HCT116 (cell line): ENCODE measurements around the gene PRRT4. TPM values are rescaled to one million over a fixed set of nuclear protein-coding genes. Genes with fewer than 3 reads are reported as not detected.

ENCODE experiments used
- ATAC-seq: fragments of 200-7000 bp; cut with Tn5 transposase; 2 replicates; pipeline ENCODE4 v1.9.1; 2020; ENCODE audit warnings: mild to moderate bottlenecking, moderate library complexity
- BruUV-seq: library from RNA; stranded (reverse); fragments of 400-500 nt; replicated peaks from 2 replicates; lab custom pipeline; 2021; lab: Mats Ljungman, UMichigan
- CTCF ChIA-PET: fragments of 300-600 bp; sonication (Branson Sonifier 250); formaldehyde crosslinking; loops from one replicate; lab custom pipeline; 2021; ENCODE audit warnings: antibody characterized with exemption; lab: Charles Lee
- POLR2A ChIA-PET: fragments of 300-600, 350-600 bp; sonication (Branson Sonifier 250); formaldehyde crosslinking; loops from one replicate; lab custom pipeline; 2021; ENCODE audit warnings: antibody characterized with exemption; lab: Charles Lee
- RAD21 ChIA-PET, 2 experiments: fragments of 300-600 bp; sonication (Branson Sonifier 250); formaldehyde crosslinking; loops; one replicate each; lab custom pipeline; 2023; ENCODE audit warnings: low total read pairs in 2 of 2; ENCODE audit not compliant: uncharacterized antibody in 2 of 2, unreplicated experiment in 2 of 2, low non-redundant PET in 1 of 2; lab: Charles Lee
- DNase-seq: peaks from one replicate; pipeline ENCODE4 v3.0.0-alpha.2; 2010; ENCODE audit warnings: low read depth, low spot score
- H2AFZ ChIP-seq: fragments of 200-600 bp; shearing (Covaris generic), sonication (generic); 2 replicates; pipeline ENCODE4 v1.6.1; 2017; ENCODE audit warnings: low read depth, mixed run types, mixed read lengths, antibody characterized with exemption, low read length; ENCODE audit not compliant: poor library complexity, severe bottlenecking
- H3K27ac ChIP-seq: 2 replicates; pipeline ENCODE4 v1.5.1; 2012; ENCODE audit warnings: low read depth, low read length
- H3K27me3 ChIP-seq: fragments of 200-600 bp; sonication (generic); 2 replicates; pipeline ENCODE4 v1.6.1; 2016; ENCODE audit warnings: mixed run types, low read length, mixed read lengths; ENCODE audit not compliant: insufficient read depth
- H3K36me3 ChIP-seq, 2 experiments: fragments of 200-500 bp in 1 of 2; fragments of 200-600 bp in 1 of 2; sonication (Bioruptor generic) in 1 of 2; sonication (generic) in 1 of 2; 2 replicates each; pipeline versions ENCODE4 v1.5.1 to v1.6.1; 2014 to 2016; ENCODE audit warnings: low read length in 2 of 2, inconsistent platforms in 1 of 2, mixed read lengths in 1 of 2, mixed run types in 1 of 2; ENCODE audit not compliant: insufficient read depth in 2 of 2, control insufficient read depth in 1 of 2
- H3K4me1 ChIP-seq, 2 experiments: fragments of 200-600 bp in 1 of 2; sonication (generic) in 1 of 2; 2 replicates each; pipeline versions ENCODE4 v1.5.1 to v1.6.1; 2012 to 2017; ENCODE audit warnings: low read length in 2 of 2, inconsistent platforms in 1 of 2, mild to moderate bottlenecking in 1 of 2, mixed read lengths in 1 of 2, mixed run types in 1 of 2, moderate library complexity in 1 of 2; ENCODE audit not compliant: insufficient read depth in 2 of 2, control insufficient read depth in 1 of 2
- H3K4me2 ChIP-seq: fragments of 200-600 bp; sonication (generic); 2 replicates; pipeline ENCODE4 v1.6.1; 2017; ENCODE audit warnings: mixed run types, low read length, mixed read lengths
- H3K4me3 ChIP-seq, 2 experiments: fragments of 200-600 bp in 1 of 2; sonication (generic) in 1 of 2; replicated peaks in 1 of 2; 2 replicates each; pipeline ENCODE4 v1.5.1; 2011 to 2016; ENCODE audit warnings: low read length in 2 of 2, control low read depth in 1 of 2, low read depth in 1 of 2, mild to moderate bottlenecking in 1 of 2, mixed read lengths in 1 of 2, mixed run types in 1 of 2
- H3K79me2 ChIP-seq: fragments of 200-600 bp; sonication (generic); 2 replicates; pipeline ENCODE4 v1.6.1; 2017; ENCODE audit warnings: mild to moderate bottlenecking, mixed run types, low read length, moderate library complexity, mixed read lengths; ENCODE audit not compliant: insufficient read depth
- H3K9ac ChIP-seq: fragments of 200-600 bp; sonication (generic); 2 replicates; pipeline ENCODE4 v1.6.1; 2016; ENCODE audit warnings: low read length, mixed read lengths
- H3K9me2 ChIP-seq: fragments of 200-600 bp; sonication (generic), shearing (Covaris generic); 2 replicates; pipeline ENCODE4 v1.6.1; 2017; ENCODE audit warnings: mixed run types, mild to moderate bottlenecking, moderate library complexity; ENCODE audit not compliant: insufficient read depth
- H3K9me3 ChIP-seq, 2 experiments: fragments of 200-500 bp in 1 of 2; fragments of 200-600 bp in 1 of 2; sonication (Bioruptor generic) in 1 of 2; sonication (generic) in 1 of 2; 2 replicates each; pipeline ENCODE4 v1.6.1; 2014 to 2017; ENCODE audit warnings: low read length in 2 of 2, mixed read lengths in 2 of 2, inconsistent platforms in 1 of 2, low read depth in 1 of 2, mild to moderate bottlenecking in 1 of 2, mixed run types in 1 of 2, moderate library complexity in 1 of 2; ENCODE audit not compliant: control insufficient read depth in 1 of 2, insufficient read depth in 1 of 2
- H4K20me1 ChIP-seq: fragments of 200-600 bp; sonication (generic), shearing (Covaris generic); 2 replicates; pipeline ENCODE4 v1.6.1; 2017; ENCODE audit warnings: mixed run types, mild to moderate bottlenecking, moderate library complexity; ENCODE audit not compliant: insufficient read depth
- ATF3 ChIP-seq: IDR thresholded peaks from 2 replicates; pipeline ENCODE4 v1.6.1; 2012
- CEBPB ChIP-seq: IDR thresholded peaks from 2 replicates; pipeline ENCODE4 v1.6.1; 2012; ENCODE audit warnings: low read depth
- CTCF ChIP-seq, 3 experiments: fragments of 200-600 bp in 1 of 3; sonication (generic) in 1 of 3; IDR thresholded peaks in 2 of 3; conservative IDR thresholded peaks in 1 of 3; 2 replicates each; pipeline ENCODE4 v1.5.1; 2012 to 2017; ENCODE audit warnings: low read depth in 2 of 3, low read length in 2 of 3, antibody characterized with exemption in 1 of 3, borderline replicate concordance in 1 of 3, control low read depth in 1 of 3, mild to moderate bottlenecking in 1 of 3, mixed read lengths in 1 of 3, mixed run types in 1 of 3, moderate library complexity in 1 of 3; ENCODE audit not compliant: insufficient read depth in 1 of 3
- EZH2 ChIP-seq: fragments of 200-600 bp; sonication (generic); IDR thresholded peaks from 2 replicates; pipeline ENCODE4 v1.6.1; 2017; ENCODE audit warnings: antibody characterized with exemption, mixed run types
- EZH2phosphoT487 ChIP-seq: fragments of 200-600 bp; IDR thresholded peaks from 2 replicates; pipeline ENCODE4 v1.6.1; 2018; ENCODE audit warnings: antibody characterized with exemption, borderline replicate concordance
- JUND ChIP-seq: IDR thresholded peaks from 2 replicates; pipeline ENCODE4 v1.6.1; 2012
- POLR2A ChIP-seq: IDR thresholded peaks from 2 replicates; pipeline ENCODE4 v1.7.0; 2011; ENCODE audit warnings: borderline replicate concordance; ENCODE audit not compliant: insufficient read depth, insufficient read length; ENCODE audit errors: extremely low read depth
- RAD21 ChIP-seq: IDR thresholded peaks from 2 replicates; pipeline ENCODE4 v1.6.1; 2012; ENCODE audit warnings: low read depth, mild to moderate bottlenecking
- REST ChIP-seq: IDR thresholded peaks from 2 replicates; pipeline ENCODE4 v1.6.1; 2012; ENCODE audit warnings: low read depth
- SIN3A ChIP-seq: IDR thresholded peaks from 2 replicates; pipeline ENCODE4 v1.6.1; 2012; ENCODE audit warnings: low read depth
- SRF ChIP-seq: IDR thresholded peaks from 2 replicates; pipeline ENCODE4 v1.6.1; 2012; ENCODE audit warnings: low read depth
- TCF7L2 ChIP-seq: IDR thresholded peaks from 2 replicates; pipeline ENCODE4 v1.7.0; 2011; ENCODE audit warnings: borderline replicate concordance, inconsistent platforms; ENCODE audit not compliant: insufficient read depth, insufficient read length; ENCODE audit errors: extremely low read depth
- YY1 ChIP-seq: IDR thresholded peaks from 2 replicates; pipeline ENCODE4 v1.6.1; 2011; ENCODE audit warnings: low read length, low read depth, moderate library complexity, mild to moderate bottlenecking; ENCODE audit not compliant: insufficient replicate concordance; ENCODE audit errors: extremely low read depth
- ZNF274 ChIP-seq: fragments of 200-500 bp; sonication (Bioruptor generic); IDR thresholded peaks from 2 replicates; pipeline ENCODE4 v1.6.1; 2014; ENCODE audit warnings: mild to moderate bottlenecking, low read depth, low read length, inconsistent platforms
- intact Hi-C: fragments of 100-400 bp; cut with micrococcal nuclease; formaldehyde crosslinking; loops from 2 replicates; pipeline ENCODE4 v1.10.0; 2022
- total RNA-seq: library from RNA; stranded (reverse); gene quantifications from one replicate; pipeline ENCODE4 v1.2.1, GENCODE V29; 2021; ENCODE audit not compliant: unreplicated experiment

Gene PRRT4
- total RNA-seq, 1 experiment from 2014 or later = 4.0 TPM

GRCh38 chr7:128323040-128323439, 38.5 kb downstream of the PRRT4 start:
- POLR2A ChIA-PET = no interaction called here
- intact Hi-C loops = loop anchor here (5.0 kb wide), 1 partner anchor 186 kb away; no protein-coding TSS in a partner anchor
- Histone ChIP-seq H3K4me1 (no peaks in the 10 kb centered on the region), H3K36me3 (peaks cover 24 to 54% of the 10 kb centered on the region in 2 experiments; a peak in 3 of 4 replicates), H3K9me2 (no peaks in the 10 kb centered on the region), H3K27ac (no peak overlapping the region), H4K20me1 (no peaks in the 10 kb centered on the region), H3K9ac (no peak overlapping the region), H3K9me3 (no peaks in the 10 kb centered on the region), H3K27me3 (no peaks in the 10 kb centered on the region), H2AFZ (no peak overlapping the region), H3K79me2 (no peaks in the 10 kb centered on the region; the same call in 1 of the 2 replicates), H3K4me3 (no peak overlapping the region), H3K4me2 (no peak overlapping the region)
- DNase-seq (no peak), ATAC-seq (no peak)
- CTCF ChIA-PET = no interaction called here
- TF ChIP-seq YY1 (no peak), EZH2 (no peak), CTCF (IDR thresholded peaks at IDR 0.05 in 2 of 3, conservative IDR thresholded peaks at IDR 0.05 in 1 of 3; ENCODE audit: borderline replicate concordance in 1 of 3, insufficient read depth in 1 of 3, low read depth in 2 of 3, low read length in 2 of 3) (no peak), JUND (no peak), ATF3 (no peak), ZNF274 (no peak), SIN3A (no peak), POLR2A (no peak), RAD21 (no peak), CEBPB (no peak), REST (no peak), TCF7L2 (no peak), SRF (no peak), EZH2phosphoT487 (no peak)
- RAD21 ChIA-PET = no interaction called here
- BruUV-seq = no TSS peak
